Measurements from ENCODE around the gene MAGEA12.
A peak's percentile ranks its signal among the peaks of the same experiment; 100 is the strongest.
"Not testable (repeated sequence)": the region's sequence is repeated elsewhere in the genome, so short reads cannot be mapped to it uniquely, and the experiment has no call there.

Gene MAGEA12

DNA sequence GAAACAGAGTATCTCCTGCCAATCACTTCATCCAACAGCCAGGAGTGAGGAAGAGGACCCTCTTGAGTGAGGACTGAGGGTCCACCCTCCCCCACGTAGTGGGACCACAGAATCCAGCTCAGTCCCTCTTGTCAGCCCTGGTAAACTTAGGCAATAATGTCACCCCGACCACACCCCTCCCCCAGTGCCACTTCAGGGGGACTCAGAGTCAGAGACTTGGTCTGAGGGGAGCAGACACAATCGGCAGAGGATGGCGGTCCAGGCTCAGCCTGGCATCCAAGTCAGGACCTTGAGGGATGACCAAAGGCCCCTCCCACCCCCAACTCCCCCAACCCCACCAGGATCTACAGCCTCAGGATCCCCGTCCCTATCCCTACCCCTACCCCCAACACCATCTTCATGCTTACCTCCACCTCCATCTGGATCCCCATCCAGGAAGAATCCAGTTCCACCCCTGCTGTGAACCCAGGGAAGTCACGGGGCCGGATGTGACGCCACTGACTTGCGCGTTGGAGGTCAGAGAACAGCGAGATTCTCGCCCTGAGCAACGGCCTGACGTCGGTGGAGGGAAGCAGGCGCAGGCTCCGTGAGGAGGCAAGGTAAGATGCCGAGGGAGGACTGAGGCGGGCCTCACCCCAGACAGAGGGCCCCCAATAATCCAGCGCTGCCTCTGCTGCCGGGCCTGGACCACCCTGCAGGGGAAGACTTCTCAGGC lies at the start of gene MAGEA12, which contains the start of gene CSAG1:
Gene MAGEA12, plus strand, starts transcription at position 497 of the 715 bp plus-strand sequence. CDS start 2,405 bp downstream, outside the sequence.
Gene CSAG1, minus strand, starts transcription at position 461 of the 715 bp plus-strand sequence. CDS start 1,261 bp downstream, outside the sequence.
- DNase-seq (ENCODE audit: low spot score), result peak; percentile 17

DNA sequence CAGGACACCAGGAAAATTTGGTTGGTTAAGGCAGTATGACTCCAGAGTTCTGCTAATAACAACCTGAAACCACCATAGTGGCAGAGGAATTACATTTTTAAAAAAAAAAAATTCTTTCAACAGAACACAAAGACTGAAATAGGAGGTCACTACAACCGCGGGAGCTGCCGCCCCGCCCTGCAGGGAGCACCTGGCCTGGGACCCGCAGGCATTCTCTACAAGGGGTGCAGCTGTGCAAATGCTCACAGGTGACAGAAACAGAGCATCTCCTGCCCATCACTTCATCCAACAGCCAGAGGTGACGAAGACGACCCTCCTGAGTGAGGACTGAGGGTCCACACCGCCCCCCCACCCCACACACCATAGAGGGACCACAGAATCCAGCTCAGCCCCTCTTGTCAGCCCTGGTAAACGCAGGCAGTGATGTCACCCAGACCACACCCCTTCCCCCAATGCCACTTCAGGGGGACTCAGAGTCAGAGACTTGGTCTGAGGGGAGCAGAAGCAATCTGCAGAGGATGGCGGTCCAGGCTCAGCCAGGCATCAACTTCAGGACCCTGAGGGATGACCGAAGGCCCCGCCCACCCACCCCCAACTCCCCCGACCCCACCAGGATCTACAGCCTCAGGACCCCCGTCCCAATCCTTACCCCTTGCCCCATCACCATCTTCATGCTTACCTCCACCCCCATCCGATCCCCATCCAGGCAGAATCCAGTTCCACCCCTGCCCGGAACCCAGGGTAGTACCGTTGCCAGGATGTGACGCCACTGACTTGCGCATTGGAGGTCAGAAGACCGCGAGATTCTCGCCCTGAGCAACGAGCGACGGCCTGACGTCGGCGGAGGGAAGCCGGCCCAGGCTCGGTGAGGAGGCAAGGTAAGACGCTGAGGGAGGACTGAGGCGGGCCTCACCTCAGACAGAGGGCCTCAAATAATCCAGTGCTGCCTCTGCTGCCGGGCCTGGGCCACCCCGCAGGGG lies 35.3 kb upstream of the MAGEA12 start, which contains the start of gene MAGEA3:
Gene MAGEA3, plus strand, starts transcription at position 843 of the 980 bp plus-strand sequence. CDS start 2,039 bp downstream, outside the sequence.
- DNase-seq (ENCODE audit: low spot score), result not testable (repeated sequence)

- not testable (repeated sequence) for DNase-seq (ENCODE audit: low spot score)
Observed at GRCh38 chrX:152700390-152700789, 33.2 kb upstream of the MAGEA12 start.

DNA sequence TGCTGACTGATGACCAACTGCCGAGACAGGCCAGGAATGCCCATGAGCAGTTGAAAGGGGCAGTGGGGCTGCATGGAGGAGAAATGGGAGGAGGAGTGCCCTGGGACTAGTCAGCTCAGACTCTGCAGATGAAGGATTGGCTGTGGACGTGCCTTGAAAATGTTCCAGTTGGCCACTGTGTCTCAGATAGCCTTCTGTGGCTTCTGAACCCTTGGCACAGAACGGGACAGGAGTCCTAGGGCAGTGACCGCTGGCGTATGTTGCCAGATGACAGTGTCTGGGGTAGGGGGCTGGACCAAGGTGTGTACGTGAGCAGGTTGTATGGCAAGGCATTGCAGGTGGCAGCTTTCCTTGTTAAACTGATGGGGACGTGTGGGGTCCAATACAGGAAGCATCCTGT lies 27.1 kb upstream of the MAGEA12 start:
- DNase-seq (ENCODE audit: low spot score), result not testable (repeated sequence)

GRCh38 chrX:152709173-152709572 lies 24.4 kb upstream of the MAGEA12 start, which contains the start of gene CSAG2:
TSS of gene CSAG2 (minus strand) at chrX:152709273. CDS start at chrX:152709112, 161 bp downstream.
- not testable (repeated sequence) for DNase-seq (ENCODE audit: low spot score)

DNA sequence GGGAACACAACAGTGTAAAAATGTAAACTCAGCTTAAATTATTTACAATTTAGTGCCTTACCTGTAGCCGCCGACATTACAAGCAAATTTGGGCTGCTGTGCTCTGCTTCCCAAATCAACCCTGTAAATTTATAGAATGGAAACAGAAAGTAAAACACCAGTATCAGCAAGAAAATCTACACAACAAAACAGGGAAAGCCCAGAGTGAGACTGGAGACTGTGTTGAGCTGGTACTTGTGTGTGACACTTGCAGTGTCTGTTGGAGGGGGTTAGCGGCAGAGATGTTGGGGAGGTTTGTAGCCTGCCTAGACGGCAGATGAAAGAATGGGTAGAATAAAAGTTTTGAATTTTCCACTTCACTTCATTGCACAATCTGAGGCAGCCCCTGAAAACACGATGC lies 20.4 kb upstream of the MAGEA12 start:
- DNase-seq (ENCODE audit: low spot score), result not testable (repeated sequence)

GRCh38 chrX:152713815-152714787 lies 19.5 kb upstream of the MAGEA12 start, which contains the start of gene MAGEA2B:
TSS of gene MAGEA2B (plus strand) at chrX:152714628. CDS start at chrX:152717107, 2,479 bp downstream.
- not testable (repeated sequence) for DNase-seq (ENCODE audit: low spot score)

DNA sequence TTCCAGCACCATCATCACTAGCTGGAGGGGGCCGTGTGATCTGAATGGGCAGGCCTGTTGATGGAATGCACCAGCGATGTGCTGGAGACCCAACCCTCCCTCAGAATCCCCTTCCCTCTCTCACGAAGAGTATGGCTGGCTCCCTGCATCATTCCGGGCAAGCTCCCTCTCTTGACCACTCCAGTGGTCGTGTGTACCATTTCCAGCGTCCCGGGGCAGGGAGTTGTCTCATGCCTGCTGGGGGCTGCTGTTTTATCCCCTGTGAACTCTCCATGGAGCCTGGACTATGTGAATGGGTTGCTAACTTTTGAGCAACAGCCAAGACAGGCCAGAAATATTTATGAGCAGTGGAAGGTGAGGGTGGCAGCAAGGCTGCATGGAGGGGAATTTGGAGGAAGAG lies 8.1 kb upstream of the MAGEA12 start:
- DNase-seq (ENCODE audit: low spot score), result no peak

DNA sequence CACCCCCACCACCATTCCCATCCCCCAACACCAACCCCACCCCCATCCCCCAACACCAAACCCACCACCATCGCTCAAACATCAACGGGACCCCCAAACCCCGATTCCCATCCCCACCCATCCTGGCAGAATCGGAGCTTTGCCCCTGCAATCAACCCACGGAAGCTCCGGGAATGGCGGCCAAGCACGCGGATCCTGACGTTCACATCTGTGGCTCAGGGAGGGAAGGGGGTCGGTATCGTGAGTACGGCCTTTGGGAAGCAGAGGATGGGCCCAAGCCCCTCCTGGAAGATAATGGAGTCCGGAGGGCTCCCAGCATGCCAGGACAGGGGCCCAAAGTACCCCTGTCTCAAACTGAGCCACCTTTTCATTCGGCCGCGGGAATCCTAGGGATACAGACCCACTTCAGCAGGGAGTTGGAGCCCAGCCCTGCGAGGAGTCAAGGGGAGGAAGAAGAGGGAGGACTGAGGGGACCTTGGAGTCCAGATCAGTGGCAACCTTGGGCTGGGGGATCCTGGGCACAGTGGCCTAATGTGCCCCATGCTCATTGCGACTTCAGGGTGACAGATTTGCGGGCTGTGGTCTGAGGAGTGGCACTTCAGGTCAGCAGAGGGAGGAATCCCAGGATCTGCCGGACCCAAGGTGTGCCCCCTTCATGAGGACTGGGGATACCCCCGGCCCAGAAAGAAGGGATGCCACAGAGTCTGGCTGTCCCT lies 744 bp downstream of the MAGEA12 start:
- not testable (repeated sequence) for DNase-seq (ENCODE audit: low spot score)

- no peak for DNase-seq (ENCODE audit: low spot score)
Observed at GRCh38 chrX:152735101-152735500, 1.5 kb downstream of the MAGEA12 start.

GRCh38 chrX:152735860-152736511 lies 2.4 kb downstream of the MAGEA12 start:
- no peak for DNase-seq (ENCODE audit: low spot score)

DNA sequence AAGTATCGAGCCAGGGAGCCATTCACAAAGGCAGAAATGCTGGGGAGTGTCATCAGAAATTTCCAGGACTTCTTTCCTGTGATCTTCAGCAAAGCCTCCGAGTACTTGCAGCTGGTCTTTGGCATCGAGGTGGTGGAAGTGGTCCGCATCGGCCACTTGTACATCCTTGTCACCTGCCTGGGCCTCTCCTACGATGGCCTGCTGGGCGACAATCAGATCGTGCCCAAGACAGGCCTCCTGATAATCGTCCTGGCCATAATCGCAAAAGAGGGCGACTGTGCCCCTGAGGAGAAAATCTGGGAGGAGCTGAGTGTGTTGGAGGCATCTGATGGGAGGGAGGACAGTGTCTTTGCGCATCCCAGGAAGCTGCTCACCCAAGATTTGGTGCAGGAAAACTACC lies 3.0 kb downstream of the MAGEA12 start:
- DNase-seq (ENCODE audit: low spot score), result not testable (repeated sequence)

- no peak for DNase-seq (ENCODE audit: low spot score)
Observed at GRCh38 chrX:152738560-152738959, 5.0 kb downstream of the MAGEA12 start.

DNA sequence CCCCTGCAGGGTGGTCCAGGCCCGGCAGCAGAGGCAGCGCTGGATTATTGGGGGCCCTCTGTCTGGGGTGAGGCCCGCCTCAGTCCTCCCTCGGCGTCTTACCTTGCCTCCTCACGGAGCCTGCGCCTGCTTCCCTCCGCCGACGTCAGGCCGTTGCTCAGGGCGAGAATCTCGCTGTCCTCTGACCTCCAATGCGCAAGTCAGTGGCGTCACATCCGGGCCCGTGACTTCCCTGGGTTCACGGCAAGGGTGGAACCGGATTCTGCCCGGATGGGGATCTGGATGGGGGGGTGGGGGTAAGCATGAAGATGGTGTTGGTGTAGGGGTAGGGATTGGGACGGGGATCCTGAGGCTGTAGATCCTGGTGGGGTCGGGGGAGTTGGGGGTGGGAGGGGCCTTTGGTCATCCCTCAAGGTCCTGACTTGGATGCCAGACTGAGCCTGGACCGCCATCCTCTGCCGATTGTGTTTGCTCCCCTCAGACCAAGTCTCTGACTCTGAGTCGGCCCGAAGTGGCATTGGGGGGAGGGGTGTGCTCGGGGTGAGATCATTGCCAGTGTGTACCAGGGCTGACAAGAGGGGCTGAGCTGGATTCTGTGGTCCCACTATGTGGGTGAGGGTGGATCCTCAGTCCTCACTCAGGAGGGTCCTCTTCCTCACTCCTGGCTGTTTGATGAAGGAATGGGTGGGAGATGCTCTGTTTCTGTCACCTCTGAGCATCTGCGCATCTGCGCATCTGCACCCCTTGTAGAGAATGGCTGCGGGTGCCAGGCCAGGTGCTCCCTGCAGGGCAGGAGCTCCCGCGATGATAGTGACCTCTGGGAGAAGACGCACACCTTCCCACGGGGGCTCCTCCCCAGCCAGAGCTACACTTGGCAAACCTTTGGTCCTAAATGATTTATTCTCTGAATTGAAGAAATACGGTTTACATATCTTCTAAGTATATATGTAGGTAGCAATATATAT lies 20.4 kb downstream of the MAGEA12 start, which contains the start of gene MAGEA2:
Gene MAGEA2, minus strand, starts transcription at position 157 of the 965 bp plus-strand sequence. CDS start 2,479 bp downstream, outside the sequence.
- not testable (repeated sequence) for DNase-seq (ENCODE audit: low spot score)

DNA sequence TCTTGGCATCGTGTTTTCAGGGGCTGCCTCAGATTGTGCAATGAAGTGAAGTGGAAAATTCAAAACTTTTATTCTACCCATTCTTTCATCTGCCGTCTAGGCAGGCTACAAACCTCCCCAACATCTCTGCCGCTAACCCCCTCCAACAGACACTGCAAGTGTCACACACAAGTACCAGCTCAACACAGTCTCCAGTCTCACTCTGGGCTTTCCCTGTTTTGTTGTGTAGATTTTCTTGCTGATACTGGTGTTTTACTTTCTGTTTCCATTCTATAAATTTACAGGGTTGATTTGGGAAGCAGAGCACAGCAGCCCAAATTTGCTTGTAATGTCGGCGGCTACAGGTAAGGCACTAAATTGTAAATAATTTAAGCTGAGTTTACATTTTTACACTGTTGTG lies 21.3 kb downstream of the MAGEA12 start:
- not testable (repeated sequence) for DNase-seq (ENCODE audit: low spot score)

DNA sequence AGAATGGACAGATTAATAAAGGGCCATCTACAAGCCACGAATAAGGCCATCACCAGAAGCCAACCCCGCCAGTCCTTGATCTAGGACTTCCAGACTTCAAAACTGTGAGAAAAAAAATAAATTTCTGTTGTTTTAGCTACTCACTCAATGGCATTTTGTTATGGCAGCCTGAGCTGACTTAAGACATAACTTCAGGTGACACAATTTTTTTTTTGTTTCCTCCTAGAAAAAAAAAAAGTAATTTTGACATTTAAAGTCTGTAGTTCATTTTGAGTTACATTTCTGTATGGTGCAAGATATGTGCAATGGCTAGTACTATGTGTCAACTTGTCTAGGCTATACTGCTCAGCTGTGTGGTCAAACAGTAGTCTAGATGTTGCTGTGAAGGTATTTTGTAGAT lies 25.4 kb downstream of the MAGEA12 start, which contains the start of gene CSAG3:
Gene CSAG3, plus strand, starts transcription at position 301 of the 400 bp plus-strand sequence.
- not testable (repeated sequence) for DNase-seq (ENCODE audit: low spot score)

DNA sequence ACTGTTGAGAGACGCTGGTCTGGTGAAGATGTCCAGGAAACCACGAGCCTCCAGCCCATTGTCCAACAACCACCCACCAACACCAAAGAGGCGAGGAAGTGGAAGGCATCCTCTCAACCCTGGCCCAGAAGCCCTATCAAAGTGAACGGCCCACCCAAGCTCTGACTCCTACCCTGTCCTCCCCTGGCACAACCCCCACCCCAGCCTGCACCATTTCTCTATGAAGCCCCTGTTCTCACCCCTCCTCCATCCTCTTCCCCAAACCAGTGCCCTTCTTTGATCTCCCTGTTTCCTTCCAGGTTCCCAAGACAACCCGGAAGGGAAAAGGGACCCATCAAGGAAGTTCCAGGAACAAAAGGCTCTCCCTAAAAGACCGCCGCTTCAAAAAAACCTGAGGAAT lies 26.0 kb downstream of the MAGEA12 start:
- not testable (repeated sequence) for DNase-seq (ENCODE audit: low spot score)

GRCh38 chrX:152761582-152761981 lies 28.0 kb downstream of the MAGEA12 start:
- not testable (repeated sequence) for DNase-seq (ENCODE audit: low spot score)
